Measurements from ENCODE around the gene PHGDH. TPM values are rescaled to one million over a fixed set of nuclear protein-coding genes. Genes with fewer than 3 reads are reported as not detected.

Gene PHGDH
- total and polyA plus RNA-seq, 3 experiments from 2014 or later = 10.5 to 82.5 (median 78.4) TPM

- H3K4me3 ChIP-seq (ENCODE audit: low read length) = no peak overlapping the region
- H3K4me1 ChIP-seq (ENCODE audit: insufficient read depth, low read length) = no peaks in the 10 kb centered on the region
- no peaks in the 10 kb centered on the region for H3K4me1 Mint-ChIP-seq
- no peak overlapping the region for H3K4me3 Mint-ChIP-seq
- no peaks in the 10 kb centered on the region for H3K9me3 ChIP-seq (ENCODE audit: low read length)
- no peak overlapping the region for H3K27ac ChIP-seq (ENCODE audit: low read depth, low read length)
- DNase-seq = no peak
- ChIA-PET CTCF (no interaction called here), POLR2A (no interaction called here)
- H3K36me3 ChIP-seq (ENCODE audit: insufficient read depth, low read length) = no peaks in the 10 kb centered on the region
- no peaks in the 10 kb centered on the region for H3K9me3 Mint-ChIP-seq
- H3K27me3 ChIP-seq (ENCODE audit: insufficient read depth, low read length, poor library complexity, severe bottlenecking) = no peaks in the 10 kb centered on the region
- peaks cover 6 to 27% of the 10 kb centered on the region in 2 donors for H3K27me3 Mint-ChIP-seq
- no peak overlapping the region for H3K27ac Mint-ChIP-seq
- no peaks in the 10 kb centered on the region for H3K36me3 Mint-ChIP-seq
These were observed 51.2 kb downstream of the PHGDH start for GRCh38 chr1:119762953-119763352.

DNA sequence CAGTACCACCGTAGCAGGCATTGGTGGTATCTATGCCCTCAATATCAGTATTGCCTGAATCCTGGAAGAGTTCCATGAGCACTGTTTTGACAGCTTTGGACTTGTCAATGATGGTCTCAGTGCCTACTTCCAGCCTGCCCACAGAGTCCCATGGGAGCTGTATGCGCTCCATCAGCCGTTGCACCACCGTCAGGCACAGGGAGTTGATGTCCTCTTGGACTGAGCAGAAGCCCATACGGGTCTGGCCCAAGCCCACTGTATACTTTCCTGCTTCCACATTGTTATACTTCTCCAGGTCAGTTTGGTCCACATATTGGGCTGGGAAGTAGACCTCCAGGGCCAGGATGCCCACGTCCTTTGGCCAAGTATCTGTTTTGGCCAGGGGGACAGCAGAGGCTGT, 52.5 kb downstream of the PHGDH start:
- ChIA-PET CTCF (no interaction called here), POLR2A (no interaction called here)
- H3K27ac ChIP-seq (ENCODE audit: low read depth, low read length) = no peak overlapping the region
- H3K36me3 ChIP-seq (ENCODE audit: insufficient read depth, low read length) = no peaks in the 10 kb centered on the region
- no peaks in the 10 kb centered on the region for H3K27me3 ChIP-seq (ENCODE audit: insufficient read depth, low read length, poor library complexity, severe bottlenecking)
- no peak overlapping the region for H3K4me3 ChIP-seq (ENCODE audit: low read length)
- no peak overlapping the region for H3K27ac Mint-ChIP-seq
- H3K4me1 Mint-ChIP-seq = no peaks in the 10 kb centered on the region
- H3K27me3 Mint-ChIP-seq = peaks cover 6 to 26% of the 10 kb centered on the region in 2 donors
- H3K36me3 Mint-ChIP-seq = no peaks in the 10 kb centered on the region
- DNase-seq = no peak
- no peak overlapping the region for H3K4me3 Mint-ChIP-seq
- H3K9me3 ChIP-seq (ENCODE audit: low read length) = no peaks in the 10 kb centered on the region
- H3K4me1 ChIP-seq (ENCODE audit: insufficient read depth, low read length) = no peaks in the 10 kb centered on the region
- no peaks in the 10 kb centered on the region for H3K9me3 Mint-ChIP-seq

DNA sequence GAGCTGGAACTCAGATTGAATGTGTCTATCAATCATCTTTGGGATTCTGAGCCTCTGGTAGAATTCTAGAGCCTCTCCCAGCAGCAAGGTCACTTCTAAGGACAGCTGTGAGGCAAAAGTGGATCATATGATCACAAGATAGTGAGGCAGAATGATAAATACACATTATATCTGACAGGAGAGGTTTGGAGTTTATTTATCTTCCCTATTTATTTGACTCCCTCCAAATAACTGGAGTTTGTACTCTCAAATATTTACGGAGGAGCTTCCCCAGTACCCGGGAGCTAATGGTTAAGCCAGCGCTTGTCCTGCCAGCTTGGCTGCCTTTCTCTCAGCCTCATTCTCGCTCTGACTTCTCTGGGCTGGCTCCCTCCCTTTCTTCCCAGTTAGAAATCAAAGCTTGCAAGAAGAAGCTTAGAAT, 54.6 kb downstream of the PHGDH start:
- Mint-ChIP-seq H3K27me3 (peaks cover 6 to 16% of the 10 kb centered on the region in 2 donors), H3K4me3 (no peak overlapping the region), H3K27ac (no peak overlapping the region), H3K4me1 (no peaks in the 10 kb centered on the region), H3K36me3 (no peaks in the 10 kb centered on the region), H3K9me3 (no peaks in the 10 kb centered on the region)
- H3K9me3 ChIP-seq (ENCODE audit: low read length) = no peaks in the 10 kb centered on the region
- H3K36me3 ChIP-seq (ENCODE audit: insufficient read depth, low read length) = no peaks in the 10 kb centered on the region
- no peak overlapping the region for H3K27ac ChIP-seq (ENCODE audit: low read depth, low read length)
- H3K4me1 ChIP-seq (ENCODE audit: insufficient read depth, low read length) = no peaks in the 10 kb centered on the region
- H3K27me3 ChIP-seq (ENCODE audit: insufficient read depth, low read length, poor library complexity, severe bottlenecking) = no peaks in the 10 kb centered on the region
- no peak for DNase-seq
- H3K4me3 ChIP-seq (ENCODE audit: low read length) = no peak overlapping the region
- ChIA-PET POLR2A (no interaction called here), CTCF (no interaction called here)

GRCh38 chr1:119767486-119767885, 55.8 kb downstream of the PHGDH start:
- CTCF ChIA-PET = no interaction called here

DNA sequence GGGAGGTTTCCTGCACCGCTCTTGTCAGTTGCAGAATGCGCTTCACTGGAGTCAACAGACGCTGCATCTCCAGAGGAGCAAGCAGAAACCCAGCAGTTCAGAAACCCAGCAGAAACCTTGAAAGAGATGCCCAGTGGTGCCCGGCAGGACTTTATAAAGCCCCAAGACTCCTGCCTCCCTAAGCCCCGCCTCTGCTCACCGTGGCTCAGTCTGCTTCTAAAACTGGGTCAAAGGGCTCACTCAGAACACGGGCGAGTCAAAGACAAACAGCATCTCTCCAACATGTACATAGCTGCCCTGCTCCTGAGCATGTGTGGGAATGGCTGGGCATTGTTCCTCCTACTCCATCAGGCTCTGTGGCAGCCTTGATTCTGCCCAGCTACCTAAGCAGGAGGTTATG, 57.0 kb downstream of the PHGDH start, which contains the start of gene HMGCS2:
Gene HMGCS2, minus strand, starts transcription at position 128 of the 400 bp plus-strand sequence. Its CDS starts 61 bp downstream, at position 67.
- no peaks in the 10 kb centered on the region for H3K9me3 ChIP-seq (ENCODE audit: low read length)
- Mint-ChIP-seq H3K4me1 (no peaks in the 10 kb centered on the region), H3K27ac (no peak within 1 kb of the TSS), H3K27me3 (peaks cover 3 to 21% of the 10 kb centered on the region in 2 donors), H3K36me3 (no peaks in the 10 kb centered on the region), H3K4me3 (no peak within 1 kb of the TSS), H3K9me3 (no peaks in the 10 kb centered on the region)
- DNase-seq = no peak
- no peak within 1 kb of the TSS for H3K27ac ChIP-seq (ENCODE audit: low read depth, low read length)
- ChIA-PET POLR2A (no interaction called here), CTCF (interaction anchor here (1.3 kb wide), 1 partner anchor 12 kb away, joined by 3 read pairs; no protein-coding TSS in a partner anchor)
- no peaks in the 10 kb centered on the region for H3K27me3 ChIP-seq (ENCODE audit: insufficient read depth, low read length, poor library complexity, severe bottlenecking)
- no peak within 1 kb of the TSS for H3K4me3 ChIP-seq (ENCODE audit: low read length)
- H3K4me1 ChIP-seq (ENCODE audit: insufficient read depth, low read length) = no peaks in the 10 kb centered on the region
- H3K36me3 ChIP-seq (ENCODE audit: insufficient read depth, low read length) = no peaks in the 10 kb centered on the region

More at GRCh38 chr1:119767486-119767885, 55.8 kb downstream of the PHGDH start:
- Mint-ChIP-seq H3K4me1 (no peaks in the 10 kb centered on the region), H3K27ac (no peak overlapping the region), H3K27me3 (peaks cover 6 to 19% of the 10 kb centered on the region in 2 donors), H3K4me3 (no peak overlapping the region), H3K9me3 (no peaks in the 10 kb centered on the region), H3K36me3 (no peaks in the 10 kb centered on the region)
- H3K27me3 ChIP-seq (ENCODE audit: insufficient read depth, low read length, poor library complexity, severe bottlenecking) = no peaks in the 10 kb centered on the region
- POLR2A ChIA-PET = no interaction called here
- H3K4me1 ChIP-seq (ENCODE audit: insufficient read depth, low read length) = no peaks in the 10 kb centered on the region
- H3K4me3 ChIP-seq (ENCODE audit: low read length) = no peak overlapping the region
- H3K9me3 ChIP-seq (ENCODE audit: low read length) = no peaks in the 10 kb centered on the region
- DNase-seq = no peak
- no peaks in the 10 kb centered on the region for H3K36me3 ChIP-seq (ENCODE audit: insufficient read depth, low read length)
- no peak overlapping the region for H3K27ac ChIP-seq (ENCODE audit: low read depth, low read length)

GRCh38 chr1:119771016-119771415, 59.3 kb downstream of the PHGDH start:
- Mint-ChIP-seq H3K27me3 (peaks cover 2 to 25% of the 10 kb centered on the region in 2 donors), H3K9me3 (no peaks in the 10 kb centered on the region), H3K4me1 (no peaks in the 10 kb centered on the region), H3K36me3 (no peaks in the 10 kb centered on the region), H3K4me3 (no peak overlapping the region), H3K27ac (no peak overlapping the region)
- H3K9me3 ChIP-seq (ENCODE audit: low read length) = no peaks in the 10 kb centered on the region
- no peaks in the 10 kb centered on the region for H3K27me3 ChIP-seq (ENCODE audit: insufficient read depth, low read length, poor library complexity, severe bottlenecking)
- CTCF ChIA-PET = interaction anchor here (1.9 kb wide), 1 partner anchor 38 kb away, joined by 5 read pairs; no protein-coding TSS in a partner anchor
- no peaks in the 10 kb centered on the region for H3K36me3 ChIP-seq (ENCODE audit: insufficient read depth, low read length)
- no peak for DNase-seq
- no peaks in the 10 kb centered on the region for H3K4me1 ChIP-seq (ENCODE audit: insufficient read depth, low read length)
- POLR2A ChIA-PET = no interaction called here
- H3K27ac ChIP-seq (ENCODE audit: low read depth, low read length) = no peak overlapping the region
- no peak overlapping the region for H3K4me3 ChIP-seq (ENCODE audit: low read length)

- Mint-ChIP-seq H3K27ac (no peak overlapping the region), H3K27me3 (peaks cover 2 to 28% of the 10 kb centered on the region in 2 donors), H3K4me3 (no peak overlapping the region), H3K9me3 (no peaks in the 10 kb centered on the region), H3K4me1 (no peaks in the 10 kb centered on the region), H3K36me3 (no peaks in the 10 kb centered on the region)
- Histone ChIP-seq H3K4me1 (ENCODE audit: insufficient read depth, low read length) (no peaks in the 10 kb centered on the region), H3K4me3 (ENCODE audit: low read length) (no peak overlapping the region), H3K27ac (ENCODE audit: low read depth, low read length) (no peak overlapping the region), H3K27me3 (ENCODE audit: insufficient read depth, low read length, poor library complexity, severe bottlenecking) (no peaks in the 10 kb centered on the region), H3K36me3 (ENCODE audit: insufficient read depth, low read length) (no peaks in the 10 kb centered on the region), H3K9me3 (ENCODE audit: low read length) (no peaks in the 10 kb centered on the region)
- ChIA-PET POLR2A (no interaction called here), CTCF (no interaction called here)
- DNase-seq = no peak
These were observed 60.0 kb downstream of the PHGDH start for GRCh38 chr1:119771770-119772169.

- peaks cover 2 to 23% of the 10 kb centered on the region in 2 donors for H3K27me3 Mint-ChIP-seq
- H3K36me3 Mint-ChIP-seq = no peaks in the 10 kb centered on the region
These were observed 60.6 kb downstream of the PHGDH start for GRCh38 chr1:119772298-119772697.

More at GRCh38 chr1:119772298-119772697, 60.6 kb downstream of the PHGDH start:
- Mint-ChIP-seq H3K4me3 (no peak overlapping the region), H3K27ac (no peak overlapping the region), H3K4me1 (no peaks in the 10 kb centered on the region), H3K9me3 (no peaks in the 10 kb centered on the region)
- no peak for DNase-seq
- Histone ChIP-seq H3K4me3 (ENCODE audit: low read length) (no peak overlapping the region), H3K9me3 (ENCODE audit: low read length) (no peaks in the 10 kb centered on the region), H3K36me3 (ENCODE audit: insufficient read depth, low read length) (no peaks in the 10 kb centered on the region), H3K27me3 (ENCODE audit: insufficient read depth, low read length, poor library complexity, severe bottlenecking) (no peaks in the 10 kb centered on the region), H3K4me1 (ENCODE audit: insufficient read depth, low read length) (no peaks in the 10 kb centered on the region), H3K27ac (ENCODE audit: low read depth, low read length) (no peak overlapping the region)
- ChIA-PET CTCF (no interaction called here), POLR2A (no interaction called here)
